ENCODE measurements around the gene COMMD4. TPM values are rescaled to one million over a fixed set of nuclear protein-coding genes. Genes with fewer than 3 reads are reported as not detected.
A peak's percentile ranks its signal among the peaks of the same experiment; 100 is the strongest.
"Not testable (repeated sequence)": the region's sequence is repeated elsewhere in the genome, so short reads cannot be mapped to it uniquely, and the experiment has no call there.

COMMD4 gene
- total and polyA plus RNA-seq, 12 donors, result 29.0 to 74.3 (median 39.4) TPM

DNA sequence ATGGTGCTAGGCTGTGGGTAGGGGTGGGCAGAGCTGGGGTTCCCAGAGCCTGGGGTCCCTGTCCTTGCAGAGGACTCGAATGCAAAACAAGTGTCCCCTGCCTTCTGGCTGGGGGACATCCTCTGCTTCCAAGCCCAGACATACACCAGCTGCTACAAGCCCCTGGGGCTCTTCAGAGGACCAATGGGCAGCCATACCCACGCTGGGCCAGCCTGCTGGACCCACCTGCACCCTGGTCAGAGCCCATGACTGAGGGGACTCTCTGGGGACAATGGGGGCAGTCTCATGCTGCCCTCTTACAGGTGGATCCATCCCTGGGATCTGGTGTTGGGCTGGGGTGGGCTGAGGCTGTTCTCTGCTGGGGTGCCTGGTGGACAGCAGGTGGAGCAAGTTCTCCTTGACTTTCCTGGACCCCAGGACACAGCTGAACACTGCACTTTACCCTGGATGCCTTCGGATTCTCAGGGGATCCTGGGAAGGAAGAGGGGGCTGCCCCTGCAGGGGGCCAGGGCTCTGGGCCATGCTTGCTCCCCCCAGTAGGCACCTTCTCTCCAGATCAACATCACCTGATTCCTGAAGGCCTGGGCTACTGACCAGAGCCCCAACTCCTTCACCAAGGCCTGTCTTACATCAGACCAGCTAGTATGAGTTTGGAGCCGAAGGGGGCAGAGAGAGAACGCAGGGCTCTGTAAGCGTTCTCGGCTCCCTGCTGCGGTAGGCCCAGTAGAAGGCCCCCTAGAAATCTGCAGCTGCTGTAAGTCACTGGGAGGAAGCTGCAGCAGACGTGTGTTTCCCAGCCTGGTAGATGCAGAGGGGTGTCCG is 7.2 kb upstream of the COMMD4 start:
- DNase-seq (no peak), ATAC-seq (no peak)
- 76% methylated on average over 10 of the region's 10 CpGs for WGBS, 2 donors
- intact Hi-C loops (cut with DNase I), result loop anchor here in 2 of 10 donors (10.0 kb wide), 2 partner anchors 56 to 114 kb away; no protein-coding TSS in a partner anchor
- Histone ChIP-seq H3K4me1 (no peaks in the 10 kb centered on the region), H3K36me3 (no peaks in the 10 kb centered on the region), H3K27ac (no peak overlapping the region), H3K27me3 (no peaks in the 10 kb centered on the region), H3K4me3 (no peak overlapping the region), H3K9me3 (no peaks in the 10 kb centered on the region)
- TF ChIP-seq CTCF (IDR thresholded peaks at IDR 0.05), result no peak

DNA sequence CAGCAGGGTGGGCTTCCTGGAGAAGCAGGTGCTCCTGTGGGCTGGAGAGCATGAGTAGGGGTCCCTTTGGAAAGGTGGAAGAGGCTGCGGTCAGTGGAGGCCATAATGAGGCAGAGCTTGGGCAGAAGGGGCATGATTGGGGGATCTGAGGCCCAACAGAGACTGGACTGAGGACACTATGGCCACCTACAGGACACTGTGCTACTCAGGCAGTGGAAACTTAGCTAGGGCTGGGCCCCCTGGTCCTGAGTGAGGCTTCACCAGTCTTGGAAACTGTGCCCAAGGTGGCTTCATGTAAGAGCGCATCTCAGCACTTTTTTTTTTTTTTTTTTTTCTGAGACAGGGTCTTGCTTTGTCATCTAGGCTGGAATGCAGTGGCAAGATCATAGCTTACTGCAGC is 6.3 kb upstream of the COMMD4 start:
- no peak for TF ChIP-seq CTCF (IDR thresholded peaks at IDR 0.05)
- ATAC-seq (no peak), DNase-seq (no peak)
- no peaks in the 10 kb centered on the region for H3K27me3 ChIP-seq
- WGBS, 2 donors, result 91 to 95% methylated on average over 2 of the region's 2 CpGs
- no peaks in the 10 kb centered on the region for H3K36me3 ChIP-seq
- no peaks in the 10 kb centered on the region for H3K4me1 ChIP-seq
- no peak overlapping the region for H3K27ac ChIP-seq
- intact Hi-C loops (cut with DNase I), result loop anchor here in 2 of 10 donors (10.0 kb wide), 2 partner anchors 55 to 115 kb away; no protein-coding TSS in a partner anchor
- no peaks in the 10 kb centered on the region for H3K9me3 ChIP-seq
- H3K4me3 ChIP-seq, result no peak overlapping the region

GRCh38 chr15:75332093-75332492 is 3.8 kb upstream of the COMMD4 start:
- peaks cover 4 to 20% (median 13%) of the 10 kb centered on the region in 9 donors for H3K4me1 ChIP-seq
- H3K36me3 ChIP-seq, H3K9me3 ChIP-seq, H3K27me3 ChIP-seq, H3K4me3 ChIP-seq, H3K27ac ChIP-seq, ATAC-seq, DNase-seq: not testable (repeated sequence)
- intact Hi-C loops (cut with DNase I), result loop anchor here in 1 of 10 donors (10.0 kb wide), 1 partner anchor 307 kb away; the partner anchor contains the start of gene PPCDC
- 78 to 79% methylated on average over 7 of the region's 7 CpGs for WGBS, 2 donors

DNA sequence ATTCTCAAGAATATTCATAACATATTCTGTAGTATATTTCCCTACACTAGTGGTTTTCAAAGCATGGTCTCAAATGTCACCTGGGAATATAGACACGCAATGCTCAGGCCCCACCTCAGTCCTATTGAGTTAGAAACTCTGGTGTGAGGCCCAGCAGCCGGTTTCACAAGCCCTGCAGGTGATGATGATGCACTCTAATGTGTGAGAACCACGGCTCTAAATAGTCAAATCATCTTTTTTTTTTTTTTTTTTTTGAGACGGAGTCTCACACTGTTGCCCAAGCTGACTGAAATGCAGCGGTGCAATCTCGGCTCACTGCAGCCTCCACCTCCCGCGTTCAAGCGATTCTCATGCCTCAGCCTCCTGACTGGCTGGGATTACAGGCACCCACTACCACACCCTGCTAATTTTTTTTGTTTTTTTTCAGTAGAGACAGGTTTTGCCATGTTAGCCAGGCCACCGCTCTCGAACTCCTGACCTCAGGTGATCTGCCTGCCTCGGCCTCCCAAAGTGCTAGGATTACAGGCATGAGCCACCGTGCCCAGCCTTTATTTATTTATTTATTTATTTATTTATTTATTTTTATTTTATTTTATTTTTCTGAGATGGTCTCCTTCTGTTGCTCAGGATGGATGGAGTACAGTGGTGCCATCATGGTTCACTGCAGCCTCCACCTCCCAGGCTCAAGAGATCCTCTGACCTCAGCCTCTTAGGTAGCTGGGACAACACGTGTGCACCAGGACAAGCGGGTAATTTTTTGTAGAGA is 2.0 kb upstream of the COMMD4 start:
- H3K36me3 ChIP-seq, H3K9me3 ChIP-seq, DNase-seq, H3K27ac ChIP-seq, ATAC-seq, H3K27me3 ChIP-seq, H3K4me3 ChIP-seq: not testable (repeated sequence)
- H3K4me1 ChIP-seq, result peaks cover 4 to 24% (median 13%) of the 10 kb centered on the region in 9 donors
- WGBS, 2 donors, result 93% methylated on average over 15 of the region's 15 CpGs
- intact Hi-C loops (cut with DNase I), result loop anchor here in 1 of 10 donors (10.0 kb wide), 1 partner anchor 309 kb away; the partner anchor contains the start of gene PPCDC

DNA sequence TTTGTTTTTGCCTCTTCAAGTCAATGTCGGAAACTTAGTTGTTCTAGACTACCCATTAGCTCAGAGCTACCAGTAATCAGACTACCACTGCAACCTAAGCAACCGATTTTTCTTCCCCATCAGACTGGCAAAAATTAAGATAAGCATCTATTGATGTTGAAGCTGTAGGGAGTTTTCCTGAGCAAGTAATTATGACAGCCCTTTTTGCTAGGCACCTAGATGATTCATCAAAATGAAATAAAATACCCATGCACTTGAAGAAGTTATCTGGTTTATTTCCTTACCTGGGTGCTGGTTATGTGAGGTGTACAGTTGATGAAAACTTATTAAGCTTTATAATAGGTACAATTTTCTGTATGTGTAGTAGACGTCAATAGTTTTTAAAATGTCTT is 554 bp upstream of the COMMD4 start:
- no peaks in the 10 kb centered on the region for H3K27me3 ChIP-seq
- peak overlapping the region; percentile 67 to 83 (median 78) for H3K4me3 ChIP-seq
- intact Hi-C loops (cut with DNase I), result loop anchor here in 1 of 10 donors (10.0 kb wide), 1 partner anchor 311 kb away; the partner anchor contains the start of gene PPCDC
- no peak for TF ChIP-seq CTCF (IDR thresholded peaks at IDR 0.05)
- peaks cover 4 to 24% (median 13%) of the 10 kb centered on the region in 9 donors for H3K4me1 ChIP-seq
- 44 to 48% methylated on average over 3 of the region's 3 CpGs for WGBS, 2 donors
- no peaks in the 10 kb centered on the region for H3K9me3 ChIP-seq
- ATAC-seq (no peak), DNase-seq (no peak)
- H3K36me3 ChIP-seq, result peaks cover 0 to 20% (median 0%) of the 10 kb centered on the region in 9 donors
- H3K27ac ChIP-seq, result peak overlapping the region in 9 of 10 donors; percentile 37 to 88 (median 64)

Measured in heart right ventricle (tissue), 16 donors.